D341Med (cell line): Measurements from ENCODE around the gene PDCD2.
"Not testable (repeated sequence)": the region's sequence is repeated elsewhere in the genome, so short reads cannot be mapped to it uniquely, and the experiment has no call there.

Source experiments
- DNase-seq: peaks from one replicate; pipeline ENCODE4 v3.0.0; 2012; ENCODE audit warnings: low spot score

Gene PDCD2

DNA sequence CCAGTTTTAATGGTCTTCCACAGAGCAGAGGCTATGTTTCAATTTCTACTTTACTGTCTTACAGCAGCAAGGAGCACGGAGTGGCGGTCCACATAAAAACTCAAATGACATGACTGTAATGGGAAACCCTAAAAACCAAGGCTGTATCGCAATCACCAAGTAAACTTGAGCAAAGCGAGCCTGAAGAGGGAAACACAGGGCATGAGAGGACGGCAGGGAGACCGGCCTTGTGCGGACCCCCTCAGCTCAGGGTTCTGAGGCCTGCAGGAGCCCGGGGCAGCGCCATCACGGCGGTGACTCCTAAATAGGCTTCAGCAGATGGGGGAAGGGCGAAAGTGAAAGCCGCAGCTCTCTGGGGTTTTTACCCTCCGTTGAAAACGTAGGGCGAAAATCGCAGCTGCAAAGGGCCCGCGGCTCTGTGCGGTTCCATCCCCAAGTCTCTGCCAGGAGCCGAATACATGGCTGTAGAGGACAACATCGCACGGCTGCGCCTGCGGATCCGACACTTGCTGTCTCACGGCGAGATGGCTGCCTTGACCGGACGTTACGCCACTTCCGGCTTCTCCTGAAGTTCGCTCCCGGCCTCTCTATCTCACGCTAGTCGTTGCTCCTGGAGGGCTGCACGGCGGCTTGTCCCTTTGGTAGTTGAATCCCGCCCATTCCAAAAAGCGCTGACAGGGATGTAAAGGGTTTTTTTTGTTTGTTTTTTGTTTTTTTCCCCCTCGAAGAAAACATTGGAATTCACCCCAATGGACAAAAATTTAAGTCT is 31.5 kb downstream of the PDCD2 start, which contains the start of gene PSMB1:
PSMB1 (minus strand) TSS at position 543 of the 769 bp plus-strand sequence; CDS start at position 478, 65 bp downstream.
- peak; percentile 88 for DNase-seq

DNA sequence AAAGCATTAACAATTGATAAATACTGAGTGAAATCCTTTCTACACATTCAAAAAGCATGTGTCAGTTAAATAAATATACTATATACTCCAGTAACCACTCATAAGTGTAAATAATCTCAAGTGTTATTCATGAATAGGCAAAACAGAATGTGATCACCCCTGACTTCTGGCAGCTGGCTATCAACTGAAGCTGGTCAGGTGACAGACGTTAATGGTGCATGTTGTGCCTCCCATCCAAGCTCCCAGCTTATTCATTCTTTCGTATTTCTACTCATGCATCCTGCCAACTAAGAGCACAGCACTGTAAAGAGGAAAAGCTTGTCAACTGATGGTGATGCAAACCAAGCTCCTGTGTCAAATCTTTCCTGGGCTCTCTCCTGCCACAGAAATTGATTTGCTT is 39.0 kb downstream of the PDCD2 start:
- DNase-seq: no peak

GRCh38 chr6:170542031-170542719 is 42.3 kb downstream of the PDCD2 start:
- no peak for DNase-seq

GRCh38 chr6:170537329-170537728 is 47.1 kb downstream of the PDCD2 start:
- no peak for DNase-seq

DNA sequence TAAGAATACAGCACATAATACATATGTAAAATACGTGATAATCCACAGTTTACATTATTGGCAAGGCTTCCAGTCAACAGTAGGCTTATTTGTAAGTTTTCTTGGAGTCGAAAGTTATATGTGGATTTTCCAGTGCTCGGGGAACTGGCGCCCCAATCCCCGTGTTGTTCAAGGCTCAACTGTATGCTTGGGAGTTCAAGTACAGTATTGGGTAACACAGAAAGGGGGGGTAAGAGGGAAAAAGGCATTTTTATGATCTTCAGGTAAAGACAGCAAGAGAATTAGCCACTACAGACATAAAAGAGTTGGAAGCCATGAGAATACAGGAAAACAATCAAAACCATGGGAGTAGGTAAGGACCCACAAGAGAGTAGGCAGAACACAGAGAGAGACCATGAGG is 47.8 kb downstream of the PDCD2 start:
- DNase-seq: no peak

DNA sequence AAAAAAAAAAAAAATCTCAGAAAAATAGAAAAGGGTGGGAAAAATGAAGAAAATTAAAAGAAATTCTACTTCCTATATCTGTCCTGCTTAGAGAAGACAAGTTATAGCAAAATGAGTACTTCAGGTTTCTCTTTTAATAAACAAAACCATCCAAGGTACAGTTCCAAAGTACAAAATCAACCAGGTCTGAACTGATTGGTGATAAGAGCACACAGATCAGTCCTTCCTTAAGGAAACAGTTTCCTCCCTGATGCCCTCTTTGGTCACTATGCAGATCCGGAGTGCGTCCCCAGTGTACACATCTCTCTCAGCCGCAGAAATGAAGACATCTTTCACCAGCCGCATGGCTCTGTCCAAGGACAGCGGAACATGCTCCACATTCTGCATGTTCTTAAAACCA is 49.4 kb downstream of the PDCD2 start:
- no peak for DNase-seq

- no peak for DNase-seq
Measured at GRCh38 chr6:170533792-170534191, 50.6 kb downstream of the PDCD2 start.

- DNase-seq: peak; percentile 43
Measured at GRCh38 chr6:170532867-170533488, 51.5 kb downstream of the PDCD2 start.

DNA sequence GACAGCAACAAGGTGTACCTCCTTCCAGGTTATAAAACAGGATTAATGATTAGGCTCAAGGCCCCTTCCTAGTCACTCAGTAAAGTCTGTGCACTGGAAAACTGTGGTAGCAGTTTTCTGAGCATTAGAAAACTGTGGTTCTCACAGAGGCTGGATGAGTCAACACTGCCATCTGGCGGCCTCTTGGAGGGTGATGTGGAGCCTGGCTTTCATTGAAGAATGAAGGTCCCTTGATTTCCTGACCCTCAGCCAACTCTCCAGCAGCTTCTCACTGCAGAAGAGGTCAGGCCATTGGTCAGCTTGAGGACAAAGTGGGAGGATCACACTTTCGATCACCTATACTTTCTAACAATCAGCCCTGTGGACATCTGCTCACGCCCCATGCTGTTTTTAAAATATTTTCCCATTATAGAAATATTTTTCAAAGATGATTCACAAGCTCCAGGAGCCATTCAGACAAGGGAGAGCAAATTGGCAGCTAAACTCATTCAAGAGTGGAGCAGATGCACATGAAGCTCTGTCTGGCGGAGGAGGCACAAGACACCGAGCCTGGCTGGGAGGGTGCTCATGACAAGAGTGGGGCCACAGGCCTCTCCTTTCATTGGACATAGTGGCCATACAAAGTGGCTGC is 54.5 kb downstream of the PDCD2 start:
- DNase-seq: peak; percentile 78

DNA sequence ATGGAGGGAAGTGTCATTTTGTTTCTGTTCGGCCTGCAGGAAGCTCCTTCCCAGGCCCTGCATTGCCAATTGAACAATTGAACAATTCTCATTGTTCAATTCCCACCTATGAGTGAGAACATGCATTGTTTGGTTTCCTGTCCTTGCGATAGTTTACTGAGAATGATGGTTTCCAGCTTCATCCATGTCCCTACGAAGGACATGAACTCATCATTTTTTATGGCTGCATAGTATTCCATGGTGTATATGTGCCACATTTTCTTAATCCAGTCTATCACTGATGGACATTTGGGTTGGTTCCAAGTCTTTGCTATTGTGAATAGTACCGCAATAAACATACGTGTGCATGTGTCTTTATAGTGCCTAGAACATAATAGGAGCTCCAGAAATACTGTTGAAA is 56.4 kb downstream of the PDCD2 start:
- DNase-seq: not testable (repeated sequence)

- DNase-seq: no peak
Measured at GRCh38 chr6:170525795-170526194, 58.6 kb downstream of the PDCD2 start.
